ENCODE measurements around the gene MOB2.

Gene MOB2

DNA sequence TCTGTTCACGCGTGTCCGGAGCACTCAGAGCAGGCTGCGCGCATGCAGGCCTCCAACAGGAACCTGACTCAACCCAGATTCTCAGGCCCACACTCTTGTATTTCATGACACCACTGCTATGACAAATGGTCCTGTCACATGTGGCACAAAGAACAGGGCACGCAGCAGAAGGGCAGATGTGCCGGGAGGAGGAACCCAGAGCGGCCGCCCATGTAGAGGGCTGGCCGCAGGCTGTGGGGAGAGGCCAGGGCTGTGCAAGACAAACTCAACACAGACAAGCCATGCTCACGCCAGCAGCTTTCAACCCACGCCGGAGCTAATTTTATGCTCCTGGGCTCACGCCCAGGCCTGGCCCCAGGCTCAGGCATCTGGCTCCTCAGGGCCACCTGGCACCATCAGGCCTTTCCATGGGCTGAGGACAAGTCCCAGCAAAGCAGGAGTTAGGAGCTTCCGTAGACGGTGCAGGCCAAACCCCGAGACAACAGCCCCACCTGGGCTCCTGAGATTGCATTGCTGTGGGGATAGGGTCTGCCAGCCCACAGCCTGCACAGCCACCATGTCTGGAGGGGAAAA, 45.5 kb upstream of the MOB2 start:
- in situ Hi-C loops (cut with HindIII; ENCODE audit: low pct_ligation_motif_present, low sequenced_read_pairs): no loop called here
- H3K36me3 ChIP-seq (replicated peaks): no peaks in the 10 kb centered on the region
- no peaks in the 10 kb centered on the region for H3K27me3 ChIP-seq (replicated peaks)
- TF ChIP-seq, protein P1, sequence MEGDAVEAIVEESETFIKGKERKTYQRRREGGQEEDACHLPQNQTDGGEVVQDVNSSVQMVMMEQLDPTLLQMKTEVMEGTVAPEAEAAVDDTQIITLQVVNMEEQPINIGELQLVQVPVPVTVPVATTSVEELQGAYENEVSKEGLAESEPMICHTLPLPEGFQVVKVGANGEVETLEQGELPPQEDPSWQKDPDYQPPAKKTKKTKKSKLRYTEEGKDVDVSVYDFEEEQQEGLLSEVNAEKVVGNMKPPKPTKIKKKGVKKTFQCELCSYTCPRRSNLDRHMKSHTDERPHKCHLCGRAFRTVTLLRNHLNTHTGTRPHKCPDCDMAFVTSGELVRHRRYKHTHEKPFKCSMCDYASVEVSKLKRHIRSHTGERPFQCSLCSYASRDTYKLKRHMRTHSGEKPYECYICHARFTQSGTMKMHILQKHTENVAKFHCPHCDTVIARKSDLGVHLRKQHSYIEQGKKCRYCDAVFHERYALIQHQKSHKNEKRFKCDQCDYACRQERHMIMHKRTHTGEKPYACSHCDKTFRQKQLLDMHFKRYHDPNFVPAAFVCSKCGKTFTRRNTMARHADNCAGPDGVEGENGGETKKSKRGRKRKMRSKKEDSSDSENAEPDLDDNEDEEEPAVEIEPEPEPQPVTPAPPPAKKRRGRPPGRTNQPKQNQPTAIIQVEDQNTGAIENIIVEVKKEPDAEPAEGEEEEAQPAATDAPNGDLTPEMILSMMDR (IDR thresholded peaks at IDR 0.05; ENCODE audit: low read depth, low read length, missing control alignments): no peak
- H3K27ac ChIP-seq: no peak overlapping the region
- H3K4me3 ChIP-seq (ENCODE audit: low read depth, low read length): no peak overlapping the region
- no peak for DNase-seq

DNA sequence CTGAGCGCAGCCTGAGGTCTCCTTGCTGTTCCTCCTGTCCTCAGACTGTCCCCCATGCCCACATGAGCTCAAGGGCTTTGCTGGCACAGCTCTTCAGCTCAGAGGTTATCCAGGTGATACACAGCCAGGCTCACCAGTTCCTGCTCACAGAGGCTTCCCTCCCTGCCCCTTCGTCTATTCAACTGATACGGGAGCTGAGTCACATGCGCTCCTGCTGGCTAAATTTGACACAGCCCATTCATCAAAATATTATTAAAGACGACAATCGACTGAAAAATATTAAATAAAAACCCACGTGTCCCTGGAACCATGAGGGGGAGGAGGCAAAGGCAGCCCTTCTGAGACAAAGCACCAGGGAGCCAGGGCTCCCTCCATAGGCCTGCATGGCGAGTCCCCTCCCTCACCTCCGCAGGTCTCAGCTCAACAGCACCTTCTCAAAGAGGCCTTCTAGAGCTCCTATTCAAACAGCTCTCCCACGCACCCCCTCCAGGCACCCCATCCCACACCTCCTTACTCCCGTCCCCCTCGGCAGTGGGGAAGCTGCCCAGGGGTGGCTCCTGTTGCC, 45.0 kb upstream of the MOB2 start:
- no peak overlapping the region for H3K4me3 ChIP-seq (ENCODE audit: low read depth, low read length)
- H3K27me3 ChIP-seq (replicated peaks): no peaks in the 10 kb centered on the region
- DNase-seq: no peak
- in situ Hi-C loops (cut with HindIII; ENCODE audit: low pct_ligation_motif_present, low sequenced_read_pairs): no loop called here
- no peaks in the 10 kb centered on the region for H3K36me3 ChIP-seq (replicated peaks)
- TF ChIP-seq, protein P1 (IDR thresholded peaks at IDR 0.05; ENCODE audit: low read depth, low read length, missing control alignments): no peak
- no peak overlapping the region for H3K27ac ChIP-seq

DNA sequence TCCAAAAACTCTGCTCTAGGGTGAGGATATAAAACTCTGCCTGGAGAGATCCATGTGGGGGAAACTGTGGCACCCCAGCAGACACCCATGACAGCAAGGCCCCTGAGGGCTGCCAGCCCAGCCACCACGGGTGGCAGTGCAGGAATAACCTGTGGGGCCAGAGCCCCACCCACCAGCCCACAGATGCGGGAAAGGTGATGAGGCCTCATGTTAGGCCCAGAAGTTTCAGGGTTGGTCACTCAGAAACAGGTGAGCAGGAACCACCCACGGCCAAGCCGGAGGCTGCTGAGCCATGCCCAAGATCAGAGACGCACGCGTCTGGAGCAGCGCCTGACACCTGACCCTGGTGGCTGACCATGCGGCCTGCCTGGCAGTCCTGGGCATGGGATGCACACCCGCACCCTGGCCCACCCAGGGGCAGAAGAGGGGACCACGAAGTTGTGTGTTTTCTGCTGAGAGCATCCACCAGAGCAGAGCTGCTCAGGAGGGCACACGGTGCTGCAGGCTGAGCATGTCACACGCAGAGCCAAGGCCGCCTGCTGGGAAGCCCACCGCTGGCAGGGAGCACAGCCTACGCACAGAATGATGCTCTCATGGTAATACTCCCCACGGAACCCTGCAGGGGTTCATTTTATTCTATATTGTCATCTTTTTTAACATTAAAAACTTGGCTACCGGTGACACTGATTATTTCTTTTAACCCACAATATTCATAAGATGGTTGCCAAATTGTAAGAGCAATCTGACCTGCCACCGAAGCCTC, 44.3 kb upstream of the MOB2 start:
- H3K36me3 ChIP-seq (replicated peaks): no peaks in the 10 kb centered on the region
- H3K4me3 ChIP-seq (ENCODE audit: low read depth, low read length): no peak overlapping the region
- no peak overlapping the region for H3K27ac ChIP-seq
- in situ Hi-C loops (cut with HindIII; ENCODE audit: low pct_ligation_motif_present, low sequenced_read_pairs): no loop called here
- DNase-seq: no peak
- TF ChIP-seq, protein P1 (IDR thresholded peaks at IDR 0.05; ENCODE audit: low read depth, low read length, missing control alignments): no peak
- no peaks in the 10 kb centered on the region for H3K27me3 ChIP-seq (replicated peaks)

DNA sequence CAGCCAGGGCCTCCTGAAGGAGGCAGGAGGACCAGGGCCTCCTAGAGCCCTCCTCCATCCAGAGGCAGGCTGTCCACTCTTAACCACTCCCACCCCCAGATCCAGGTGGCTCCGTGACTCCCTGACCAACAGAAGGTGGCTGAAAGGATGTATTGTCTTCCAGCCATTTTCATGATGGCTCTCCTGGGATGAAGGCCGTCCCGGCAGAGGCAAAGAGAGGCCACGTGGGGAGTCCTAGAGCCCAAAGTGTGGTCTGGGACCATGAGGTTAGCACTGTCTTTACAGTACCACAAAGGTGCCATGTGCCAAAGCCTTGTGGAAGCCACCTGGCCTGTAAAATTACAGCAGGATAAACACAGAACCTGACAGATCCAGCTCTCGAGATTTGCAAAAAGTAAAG, 43.2 kb upstream of the MOB2 start:
- Histone ChIP-seq H3K4me3 (ENCODE audit: low read depth, low read length) (no peak overlapping the region), H3K27me3 (replicated peaks) (no peaks in the 10 kb centered on the region), H3K36me3 (replicated peaks) (no peaks in the 10 kb centered on the region), H3K27ac (no peak overlapping the region)
- in situ Hi-C loops (cut with HindIII; ENCODE audit: low pct_ligation_motif_present, low sequenced_read_pairs): no loop called here
- TF ChIP-seq, protein P1 (IDR thresholded peaks at IDR 0.05; ENCODE audit: low read depth, low read length, missing control alignments): no peak
- DNase-seq: no peak

DNA sequence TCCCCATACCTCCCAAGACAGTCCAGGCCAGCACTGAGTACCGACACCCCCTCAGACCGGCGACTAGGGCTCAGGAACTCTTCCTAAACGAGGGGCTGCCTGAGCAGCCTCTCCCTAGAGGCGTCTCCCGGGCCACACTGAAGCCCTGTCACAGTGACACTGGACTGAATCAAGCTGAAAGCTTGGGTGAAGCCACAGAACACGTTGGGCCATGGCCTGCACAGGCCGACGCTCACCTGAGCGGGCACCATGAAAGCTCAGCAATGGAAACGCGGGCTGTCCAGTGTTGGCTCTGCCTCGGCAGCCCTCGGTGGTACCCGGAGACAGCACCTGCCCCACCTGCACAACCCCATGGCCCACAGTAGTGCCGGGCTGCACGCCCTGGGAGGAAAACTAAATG, 42.7 kb upstream of the MOB2 start:
- TF ChIP-seq, protein P1 (IDR thresholded peaks at IDR 0.05; ENCODE audit: low read depth, low read length, missing control alignments): no peak
- Histone ChIP-seq H3K4me3 (ENCODE audit: low read depth, low read length) (no peak overlapping the region), H3K27me3 (replicated peaks) (no peaks in the 10 kb centered on the region), H3K36me3 (replicated peaks) (no peaks in the 10 kb centered on the region), H3K27ac (no peak overlapping the region)
- in situ Hi-C loops (cut with HindIII; ENCODE audit: low pct_ligation_motif_present, low sequenced_read_pairs): no loop called here
- DNase-seq: no peak
